ENCODE data around the gene POMC. TPM values are rescaled to one million over a fixed set of nuclear protein-coding genes. Genes with fewer than 3 reads are reported as not detected.
"Not testable (repeated sequence)": the region's sequence is repeated elsewhere in the genome, so short reads cannot be mapped to it uniquely, and the experiment has no call there.

Gene POMC
- total RNA-seq, 2 experiments from 2014 or later, result 4.5 TPM

GRCh38 chr2:25131253-25131566, 37.2 kb downstream of the POMC start:
- POLR2A ChIA-PET, result no interaction called here
- no peaks in the 10 kb centered on the region for H3K36me3 ChIP-seq (ENCODE audit: insufficient read depth, low read length)
- Mint-ChIP-seq H3K36me3 (ENCODE audit: low read depth) (no peaks in the 10 kb centered on the region), H3K4me3 (peak overlapping the region; percentile 76), H3K27ac (no peak overlapping the region), H3K27me3 (peaks cover 58% of the 10 kb centered on the region), H3K9me3 (no peaks in the 10 kb centered on the region), H3K4me1 (ENCODE audit: low read depth) (peaks cover 14% of the 10 kb centered on the region)
- ATAC-seq (ENCODE audit: poor library complexity) (no peak), DNase-seq (no peak)
- CTCF ChIA-PET, result interaction anchor here (2.6 to 4.5 kb wide), 2 partner anchors 156 to 721 kb away, joined by 13 to 54 read pairs; no protein-coding TSS in a partner anchor
- H3K27ac ChIP-seq (ENCODE audit: low read depth in 1 of 2, low read length in 2 of 2), result no peak overlapping the region
- peaks cover 0 to 7% of the 10 kb centered on the region in 2 experiments for H3K9me3 ChIP-seq (ENCODE audit: control insufficient read depth in 1 of 2, insufficient read depth in 1 of 2, low read length in 2 of 2)
- peak overlapping the region; percentile 25 for H3K4me3 ChIP-seq (ENCODE audit: low read length)
- H3K4me1 ChIP-seq (ENCODE audit: insufficient read depth, low read length), result peaks cover 15% of the 10 kb centered on the region
- no peak for TF ChIP-seq CTCF (IDR thresholded peaks at IDR 0.05)
- peaks cover 38 to 53% of the 10 kb centered on the region in 2 experiments for H3K27me3 ChIP-seq (ENCODE audit: control insufficient read depth in 1 of 2, insufficient read depth in 2 of 2, low read length in 2 of 2)
- intact Hi-C loops (cut with DNase I, micrococcal nuclease), result loop anchor here in 1 of 2 experiments (2.0 kb wide), 1 partner anchor 90 kb away; no protein-coding TSS in a partner anchor

DNA sequence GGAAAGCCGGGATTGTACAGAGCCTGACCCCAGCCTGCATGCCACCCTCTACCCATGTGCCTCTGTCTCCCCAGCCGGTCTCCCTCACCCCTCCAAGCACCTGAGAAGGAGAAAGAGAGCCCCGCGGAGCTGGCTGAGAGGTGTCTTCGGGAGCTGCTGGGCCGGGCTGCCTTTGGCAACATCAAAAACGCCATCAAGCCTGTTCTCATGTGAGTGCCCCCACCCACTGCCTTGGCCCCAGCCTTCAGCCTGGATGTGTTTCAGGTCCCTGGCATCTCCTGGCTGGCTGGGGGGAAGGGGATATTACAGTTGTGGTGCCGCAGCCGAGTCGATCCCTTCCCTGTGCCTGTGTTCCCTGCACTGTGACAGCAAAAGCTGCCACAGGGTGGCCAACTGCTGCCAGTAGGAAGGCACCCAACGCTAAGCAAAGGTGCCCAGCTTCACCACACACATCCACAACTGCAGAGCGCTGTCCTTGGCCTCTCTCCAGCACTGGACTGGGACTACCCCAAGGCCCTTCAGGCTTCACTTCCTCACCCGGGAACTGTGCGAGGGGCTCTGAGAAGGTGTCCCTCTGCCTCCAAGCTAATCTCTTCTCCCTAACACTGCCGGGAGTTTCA, 38.4 kb downstream of the POMC start:
- DNase-seq (peak in 1 of 14 experiments; percentile 7), ATAC-seq (ENCODE audit: poor library complexity) (no peak)
- H3K36me3 ChIP-seq (ENCODE audit: insufficient read depth, low read length), result no peaks in the 10 kb centered on the region
- Mint-ChIP-seq H3K27me3 (peaks cover 46% of the 10 kb centered on the region), H3K4me1 (ENCODE audit: low read depth) (peaks cover 14% of the 10 kb centered on the region), H3K9me3 (no peaks in the 10 kb centered on the region), H3K4me3 (no peak overlapping the region), H3K27ac (no peak overlapping the region), H3K36me3 (ENCODE audit: low read depth) (no peaks in the 10 kb centered on the region)
- peaks cover 0 to 7% of the 10 kb centered on the region in 2 experiments for H3K9me3 ChIP-seq (ENCODE audit: control insufficient read depth in 1 of 2, insufficient read depth in 1 of 2, low read length in 2 of 2)
- ChIA-PET CTCF (interaction anchor here (0.6 to 4.5 kb wide), 5 partner anchors 43 to 720 kb away, joined by 3 to 54 read pairs (median 4); partner anchors contain the start of gene EFR3B), POLR2A (interaction anchor here (1.3 kb wide), 1 partner anchor 154 kb away, joined by 6 read pairs; no protein-coding TSS in a partner anchor)
- intact Hi-C loops (cut with DNase I, micrococcal nuclease), result loop anchor here (1.0 to 2.0 kb wide), 5 partner anchors 67 to 719 kb away; no protein-coding TSS in a partner anchor
- TF ChIP-seq CTCF (IDR thresholded peaks at IDR 0.05), result no peak
- peaks cover 33 to 42% of the 10 kb centered on the region in 2 experiments for H3K27me3 ChIP-seq (ENCODE audit: control insufficient read depth in 1 of 2, insufficient read depth in 2 of 2, low read length in 2 of 2)
- H3K27ac ChIP-seq (ENCODE audit: low read depth in 1 of 2, low read length in 2 of 2), result no peak overlapping the region
- no peak overlapping the region for H3K4me3 ChIP-seq (ENCODE audit: low read length)
- peaks cover 15% of the 10 kb centered on the region for H3K4me1 ChIP-seq (ENCODE audit: insufficient read depth, low read length)

GRCh38 chr2:25127646-25128045, 40.7 kb downstream of the POMC start:
- POLR2A ChIA-PET, result no interaction called here
- no peak overlapping the region for H3K4me3 Mint-ChIP-seq
- H3K4me3 ChIP-seq (ENCODE audit: low read length), result no peak overlapping the region

DNA sequence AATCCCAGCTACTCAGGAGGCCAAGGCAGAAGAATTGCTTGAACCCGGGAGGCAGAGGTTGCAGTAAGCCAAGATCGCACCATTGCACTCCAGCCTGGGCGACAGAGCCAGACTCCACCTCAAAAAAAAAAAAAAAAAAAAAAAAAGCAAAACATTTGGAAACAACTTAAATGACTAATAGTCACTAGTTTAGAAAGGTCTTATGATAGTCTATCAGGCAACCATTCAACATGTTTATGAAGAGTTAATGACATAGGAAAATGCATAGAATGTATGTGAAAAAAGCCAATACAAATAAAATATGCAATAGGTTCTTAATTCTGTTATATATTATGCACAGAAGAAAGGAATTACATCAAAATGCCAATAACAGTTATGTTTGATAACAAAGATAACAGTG, 41.3 kb downstream of the POMC start:
- H3K4me3 ChIP-seq (ENCODE audit: low read length); ATAC-seq (ENCODE audit: poor library complexity); H3K27ac Mint-ChIP-seq; POLR2A ChIA-PET; DNase-seq; H3K36me3 ChIP-seq (ENCODE audit: insufficient read depth, low read length); H3K36me3 Mint-ChIP-seq (ENCODE audit: low read depth); intact Hi-C loops (cut with DNase I, micrococcal nuclease); H3K27ac ChIP-seq (ENCODE audit: low read depth in 1 of 2, low read length in 2 of 2); H3K9me3 Mint-ChIP-seq; H3K4me3 Mint-ChIP-seq; H3K9me3 ChIP-seq (ENCODE audit: control insufficient read depth in 1 of 2, insufficient read depth in 1 of 2, low read length in 2 of 2): not testable (repeated sequence)
- peaks cover 16 to 17% of the 10 kb centered on the region in 2 experiments for H3K27me3 ChIP-seq (ENCODE audit: control insufficient read depth in 1 of 2, insufficient read depth in 2 of 2, low read length in 2 of 2)
- H3K27me3 Mint-ChIP-seq, result peaks cover 27% of the 10 kb centered on the region
- peaks cover 13% of the 10 kb centered on the region for H3K4me1 ChIP-seq (ENCODE audit: insufficient read depth, low read length)
- CTCF ChIA-PET, result interaction anchor here (4.5 kb wide), 1 partner anchor 152 kb away, joined by 54 read pairs; no protein-coding TSS in a partner anchor
- H3K4me1 Mint-ChIP-seq (ENCODE audit: low read depth), result peaks cover 14% of the 10 kb centered on the region

More at GRCh38 chr2:25127646-25128045, 40.7 kb downstream of the POMC start:
- Histone ChIP-seq H3K9me3 (ENCODE audit: control insufficient read depth in 1 of 2, insufficient read depth in 1 of 2, low read length in 2 of 2) (peaks cover 0 to 10% of the 10 kb centered on the region in 2 experiments), H3K36me3 (ENCODE audit: insufficient read depth, low read length) (no peaks in the 10 kb centered on the region), H3K4me1 (ENCODE audit: insufficient read depth, low read length) (peaks cover 15% of the 10 kb centered on the region), H3K27me3 (ENCODE audit: control insufficient read depth in 1 of 2, insufficient read depth in 2 of 2, low read length in 2 of 2) (peaks cover 21 to 22% of the 10 kb centered on the region in 2 experiments), H3K27ac (ENCODE audit: low read depth in 1 of 2, low read length in 2 of 2) (no peak overlapping the region)
- CTCF ChIA-PET, result interaction anchor here (4.5 kb wide), 1 partner anchor 153 kb away, joined by 54 read pairs; no protein-coding TSS in a partner anchor
- Mint-ChIP-seq H3K27me3 (peaks cover 27% of the 10 kb centered on the region), H3K4me1 (ENCODE audit: low read depth) (peaks cover 14% of the 10 kb centered on the region), H3K36me3 (ENCODE audit: low read depth) (no peaks in the 10 kb centered on the region), H3K9me3 (no peaks in the 10 kb centered on the region), H3K27ac (no peak overlapping the region)
- no peak for TF ChIP-seq CTCF (IDR thresholded peaks at IDR 0.05)
- intact Hi-C loops (cut with DNase I, micrococcal nuclease), result loop anchor here (2.0 kb wide), 3 partner anchors 69 to 717 kb away; no protein-coding TSS in a partner anchor
- no peak for ATAC-seq (ENCODE audit: poor library complexity)
- no peak for DNase-seq

All from CD4-positive, alpha-beta T cell (primary cell).